ENCODE results near the gene CEP164. TPM values are rescaled to one million over a fixed set of nuclear protein-coding genes. Genes with fewer than 3 reads are reported as not detected.
A peak's percentile ranks its signal among the peaks of the same experiment; 100 is the strongest.

Gene CEP164
- total and polyA plus RNA-seq, 10 of the 15 experiments (the other 5 are each of a cell fraction or from before 2014, with no cell fraction given) = 4.2 to 31.2 (median 20.2) TPM

- no peak for TF ChIP-seq PML (IDR thresholded peaks at IDR 0.05; ENCODE audit: low read length)
- TF ChIP-seq RELB (IDR thresholded peaks at IDR 0.05; ENCODE audit: low read depth) = peak; percentile 77
- TF ChIP-seq NR2F1 (conservative IDR thresholded peaks at IDR 0.05) = peak; percentile 36; the same call in 1 of the 2 replicates
- TF ChIP-seq BCL3 (IDR thresholded peaks at IDR 0.05; ENCODE audit: borderline replicate concordance, insufficient read depth, low read depth, low read length, poor library complexity, severe bottlenecking) = peak; percentile 57
- peak; percentile 55 for TF ChIP-seq NBN (IDR thresholded peaks at IDR 0.05)
- TF ChIP-seq SMAD1 (IDR thresholded peaks at IDR 0.05; ENCODE audit: low read depth, partially characterized antibody) = peak; percentile 26
- no peak for TF ChIP-seq ZNF622 (IDR thresholded peaks at IDR 0.05)
These were observed 130.8 kb downstream of the CEP164 start (continued) for GRCh38 chr11:117458275-117459122.

Data from GM12878 (cell line).